Endothelial cell of umbilical vein (primary cell): ENCODE measurements around the gene LTN1. TPM values are rescaled to one million over a fixed set of nuclear protein-coding genes. Genes with fewer than 3 reads are reported as not detected.
A peak's percentile ranks its signal among the peaks of the same experiment; 100 is the strongest.

Experiments
- BruUV-seq: library from RNA; stranded (reverse); fragments of 400-500 nt; replicated peaks from 2 replicates; lab custom pipeline; 2021; lab: Mats Ljungman, UMichigan
- CTCF ChIA-PET: fragments of 300-600, 350-600 bp; sonication (Branson Sonifier 250); formaldehyde crosslinking; loops from one replicate; lab custom pipeline; 2021; ENCODE audit warnings: antibody characterized with exemption, inconsistent platforms; lab: Charles Lee
- POLR2A ChIA-PET: fragments of 300-600, 350-600 bp; sonication (Branson Sonifier 250); formaldehyde crosslinking; loops from one replicate; lab custom pipeline; 2021; ENCODE audit warnings: antibody characterized with exemption, inconsistent platforms; lab: Charles Lee
- DNase-seq: peaks from one replicate; pipeline ENCODE4 v3.0.0-alpha.2; 2011; ENCODE audit warnings: low read depth, low spot score
- FAIRE-seq: peaks from 2 replicates; lab custom pipeline; 2011; peaks lifted over from hg19 to GRCh38; lab: Jason Lieb, UNC
- H2AFZ ChIP-seq: 2 replicates; pipeline ENCODE4 v1.6.0; 2012; ENCODE audit warnings: low read depth, low read length, control low read depth, inconsistent platforms
- H3K27ac ChIP-seq: 2 replicates; pipeline ENCODE4 v1.5.1; 2011; ENCODE audit warnings: low read depth, mild to moderate bottlenecking, control low read depth, low read length, moderate library complexity; ENCODE audit not compliant: insufficient read depth
- H3K27me3 ChIP-seq, 2 experiments: 2 replicates each; pipeline versions ENCODE4 v1.6.0 to v1.6.1; 2011; ENCODE audit warnings: low read length in 2 of 2, mixed read lengths in 1 of 2; ENCODE audit not compliant: control insufficient read depth in 2 of 2, insufficient read depth in 2 of 2
- H3K36me3 ChIP-seq, 2 experiments: 2 replicates in 1 of 2; 3 replicates in 1 of 2; pipeline ENCODE4 v1.5.1; 2011; ENCODE audit warnings: low read length in 2 of 2, mild to moderate bottlenecking in 1 of 2, moderate library complexity in 1 of 2; ENCODE audit not compliant: control insufficient read depth in 2 of 2, insufficient read depth in 2 of 2; ENCODE audit errors: extremely low read depth in 1 of 2
- H3K4me1 ChIP-seq: 3 replicates; pipeline ENCODE4 v1.5.1; 2011; ENCODE audit warnings: mild to moderate bottlenecking, low read length; ENCODE audit not compliant: control insufficient read depth, insufficient read depth; ENCODE audit errors: extremely low read depth
- H3K4me2 ChIP-seq: 2 replicates; pipeline ENCODE4 v1.6.1; 2011; ENCODE audit warnings: low read length, control low read depth, mixed read lengths; ENCODE audit not compliant: insufficient read depth
- H3K4me3 ChIP-seq, 3 experiments: fragments of 200-600 bp in 1 of 3; sonication (generic), shearing (Covaris generic) in 1 of 3; replicated peaks in 1 of 3; 2 replicates each; pipeline ENCODE4 v1.5.1; 2011 to 2016; ENCODE audit warnings: control low read depth in 3 of 3, low read length in 3 of 3, mild to moderate bottlenecking in 2 of 3, inconsistent platforms in 1 of 3, low read depth in 1 of 3, moderate library complexity in 1 of 3; ENCODE audit not compliant: insufficient read depth in 1 of 3
- H3K79me2 ChIP-seq: 2 replicates; pipeline ENCODE4 v1.6.0; 2012; ENCODE audit warnings: low read length, inconsistent platforms; ENCODE audit not compliant: control insufficient read depth, insufficient read depth
- H3K9ac ChIP-seq: replicated peaks from 2 replicates; pipeline ENCODE3; 2011; ENCODE audit warnings: low read length, control low read depth; ENCODE audit not compliant: insufficient read depth; ENCODE audit errors: extremely low read depth
- H3K9me1 ChIP-seq: replicated peaks from 3 replicates; pipeline ENCODE4 v1.6.0; 2011; ENCODE audit warnings: mild to moderate bottlenecking, low read length; ENCODE audit not compliant: control insufficient read depth, insufficient read depth; ENCODE audit errors: extremely low read depth
- H3K9me3 ChIP-seq: replicated peaks from 2 replicates; pipeline ENCODE4 v1.5.1; 2012; ENCODE audit warnings: low read length, inconsistent platforms; ENCODE audit not compliant: control insufficient read depth, insufficient read depth
- H4K20me1 ChIP-seq: replicated peaks from 2 replicates; pipeline ENCODE3; 2011; ENCODE audit warnings: mild to moderate bottlenecking, low read length; ENCODE audit not compliant: control insufficient read depth, insufficient read depth; ENCODE audit errors: extremely low read depth
- FOS ChIP-seq: IDR thresholded peaks from 2 replicates; pipeline ENCODE4 v1.6.1; 2011; ENCODE audit warnings: mild to moderate bottlenecking, low read length, moderate library complexity, borderline replicate concordance; ENCODE audit not compliant: insufficient read depth
- MYC ChIP-seq: IDR thresholded peaks from one replicate; pipeline ENCODE4 v1.6.1; 2011; ENCODE audit warnings: mild to moderate bottlenecking, low read depth, low read length
- POLR2A ChIP-seq: IDR thresholded peaks from 2 replicates; pipeline ENCODE4 v1.6.1; 2012; ENCODE audit warnings: low read depth, mild to moderate bottlenecking, control low read depth, low read length
- POLR2AphosphoS5 ChIP-seq: IDR thresholded peaks from 2 replicates; pipeline ENCODE4 v1.6.1; 2012; ENCODE audit warnings: low read depth, mild to moderate bottlenecking, control low read depth, low read length, moderate library complexity; ENCODE audit not compliant: insufficient read depth
- dilution Hi-C: fragments of 300-500 bp; cut with MboI; formaldehyde crosslinking; loops from one replicate; pipeline ENCODE4 v1.15.0; 2019; ENCODE audit warnings: low sequenced_read_pairs; ENCODE audit not compliant: extremely low pct_ligation_motif_present
- intact Hi-C: fragments of 100-400 bp; cut with micrococcal nuclease; formaldehyde crosslinking; loops from one replicate; pipeline ENCODE4 v1.10.0; 2022
- polyA plus RNA-seq, 4 experiments: library from polyadenylated mRNA; depleted of rRNA in 3 of 4; stranded (reverse) in 3 of 4; unstranded in 1 of 4; fragments of >200 nt; gene quantifications; 2 replicates each; pipeline versions ENCODE4 v1.2.1 to v1.2.3, GENCODE V29; 2011 to 2012; ENCODE audit warnings: missing spikeins in 1 of 4
- total RNA-seq: library from RNA; stranded (reverse); gene quantifications from 2 replicates; pipeline ENCODE4 v1.2.3, GENCODE V29; 2021
- TF ChIP-seq, protein P1 (sequence below), 2 donors: IDR thresholded peaks; 1 replicate in 1 of 2; 2 replicates in 1 of 2; pipeline ENCODE4 v1.5.1; 2011; ENCODE audit warnings: low read length in 2 of 2, mild to moderate bottlenecking in 2 of 2, moderate library complexity in 2 of 2, control low read depth in 1 of 2, inconsistent platforms in 1 of 2, low read depth in 1 of 2; ENCODE audit not compliant: insufficient read depth in 1 of 2; ENCODE audit errors: extremely low read depth in 1 of 2
- TF ChIP-seq, protein P2 (sequence below): IDR thresholded peaks from 2 replicates; pipeline ENCODE4 v1.6.1; 2011; ENCODE audit not compliant: insufficient read depth, insufficient read length

LTN1 gene
- total and polyA plus RNA-seq, 2 donors (not counting 3 experiments of a cell fraction or from before 2014, with no cell fraction given) = 3.8 to 23.0 TPM

DNA sequence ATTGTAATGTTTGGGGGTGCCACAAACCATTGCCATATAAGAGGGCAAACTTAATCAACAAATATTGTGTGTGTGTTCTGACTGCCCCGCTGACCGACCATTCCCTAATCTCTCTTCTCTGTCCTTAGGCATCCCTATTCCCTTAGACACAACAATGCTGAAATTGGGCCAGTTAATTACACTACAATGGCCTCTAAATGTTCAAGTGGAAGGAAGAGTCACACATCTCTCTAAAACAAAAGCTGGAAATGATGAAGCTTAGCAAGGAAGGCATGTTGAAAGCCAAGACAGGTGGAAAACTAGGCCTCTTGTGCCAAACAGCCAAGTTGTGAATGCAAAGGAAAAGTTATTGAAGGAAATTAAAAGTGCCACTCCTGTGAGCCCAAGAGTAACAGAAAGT is 30.2 kb downstream of the LTN1 start:
- intact Hi-C loops = no loop called here
- H3K36me3 ChIP-seq = peaks cover 11 to 19% of the 10 kb centered on the region in 2 experiments
- TF ChIP-seq POLR2A = no peak
- TF ChIP-seq, protein P1, sequence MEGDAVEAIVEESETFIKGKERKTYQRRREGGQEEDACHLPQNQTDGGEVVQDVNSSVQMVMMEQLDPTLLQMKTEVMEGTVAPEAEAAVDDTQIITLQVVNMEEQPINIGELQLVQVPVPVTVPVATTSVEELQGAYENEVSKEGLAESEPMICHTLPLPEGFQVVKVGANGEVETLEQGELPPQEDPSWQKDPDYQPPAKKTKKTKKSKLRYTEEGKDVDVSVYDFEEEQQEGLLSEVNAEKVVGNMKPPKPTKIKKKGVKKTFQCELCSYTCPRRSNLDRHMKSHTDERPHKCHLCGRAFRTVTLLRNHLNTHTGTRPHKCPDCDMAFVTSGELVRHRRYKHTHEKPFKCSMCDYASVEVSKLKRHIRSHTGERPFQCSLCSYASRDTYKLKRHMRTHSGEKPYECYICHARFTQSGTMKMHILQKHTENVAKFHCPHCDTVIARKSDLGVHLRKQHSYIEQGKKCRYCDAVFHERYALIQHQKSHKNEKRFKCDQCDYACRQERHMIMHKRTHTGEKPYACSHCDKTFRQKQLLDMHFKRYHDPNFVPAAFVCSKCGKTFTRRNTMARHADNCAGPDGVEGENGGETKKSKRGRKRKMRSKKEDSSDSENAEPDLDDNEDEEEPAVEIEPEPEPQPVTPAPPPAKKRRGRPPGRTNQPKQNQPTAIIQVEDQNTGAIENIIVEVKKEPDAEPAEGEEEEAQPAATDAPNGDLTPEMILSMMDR (IDR thresholded peaks at IDR 0.05; ENCODE audit: extremely low read depth in 1 of 2, insufficient read depth in 1 of 2, low read depth in 1 of 2, low read length in 2 of 2) = no peak
- no peak for TF ChIP-seq FOS
- TF ChIP-seq, protein P2, sequence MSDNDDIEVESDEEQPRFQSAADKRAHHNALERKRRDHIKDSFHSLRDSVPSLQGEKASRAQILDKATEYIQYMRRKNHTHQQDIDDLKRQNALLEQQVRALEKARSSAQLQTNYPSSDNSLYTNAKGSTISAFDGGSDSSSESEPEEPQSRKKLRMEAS = no peak
- H3K79me2 ChIP-seq = no peaks in the 10 kb centered on the region
- FAIRE-seq (no peak), DNase-seq (peak; percentile 51)
- no peak overlapping the region for H3K27ac ChIP-seq
- no peak overlapping the region for H3K4me2 ChIP-seq
- ChIA-PET POLR2A (interaction anchor here (0.6 kb wide), 1 partner anchor 82 kb away, joined by 3 read pairs; no protein-coding TSS in a partner anchor), CTCF (interaction anchor here (1.3 kb wide), 1 partner anchor 12 kb away, joined by 4 read pairs; no protein-coding TSS in a partner anchor)
- H4K20me1 ChIP-seq = no peaks in the 10 kb centered on the region
- H3K9me3 ChIP-seq = no peaks in the 10 kb centered on the region
- no peak overlapping the region for H3K4me3 ChIP-seq
- no peak overlapping the region for H3K9ac ChIP-seq
- H2AFZ ChIP-seq = no peak overlapping the region
- peaks cover 9% of the 10 kb centered on the region for H3K4me1 ChIP-seq
- no peaks in the 10 kb centered on the region for H3K9me1 ChIP-seq
- BruUV-seq = no TSS peak
- no peaks in the 10 kb centered on the region for H3K27me3 ChIP-seq
- dilution Hi-C loops = no loop called here

DNA sequence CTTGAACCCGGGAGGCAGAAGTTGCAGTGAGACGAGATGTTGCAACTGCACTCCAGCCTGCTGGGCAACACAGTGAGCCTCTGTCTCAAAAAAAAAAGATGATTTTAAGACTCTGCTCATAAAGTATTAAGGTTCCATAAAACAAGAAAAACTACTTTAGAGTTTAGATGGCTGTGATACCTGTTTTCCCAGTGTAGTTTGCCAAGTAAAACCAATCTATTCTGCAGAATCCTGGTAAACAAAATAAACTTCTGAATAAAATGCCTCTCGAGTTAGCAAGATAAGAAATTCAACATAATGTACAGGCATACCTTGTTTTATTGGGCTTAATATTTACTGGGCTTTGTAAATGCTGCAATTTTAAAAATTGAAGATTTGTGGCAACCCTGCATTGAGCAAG is 30.8 kb downstream of the LTN1 start:
- H3K9ac ChIP-seq = no peak overlapping the region
- H3K36me3 ChIP-seq = peaks cover 11 to 19% of the 10 kb centered on the region in 2 experiments
- H4K20me1 ChIP-seq = no peaks in the 10 kb centered on the region
- DNase-seq = no peak
- H3K4me2 ChIP-seq = no peak overlapping the region
- H3K27ac ChIP-seq = no peak overlapping the region
- no peaks in the 10 kb centered on the region for H3K27me3 ChIP-seq
- dilution Hi-C loops (no loop called here), intact Hi-C loops (no loop called here)
- no peaks in the 10 kb centered on the region for H3K79me2 ChIP-seq
- TF ChIP-seq MYC = no peak
- TF ChIP-seq POLR2AphosphoS5 = no peak
- TF ChIP-seq, protein P2 = no peak
- no peak for FAIRE-seq
- no peaks in the 10 kb centered on the region for H3K9me1 ChIP-seq
- no peak overlapping the region for H2AFZ ChIP-seq
- H3K4me3 ChIP-seq = no peak overlapping the region
- peaks cover 9% of the 10 kb centered on the region for H3K4me1 ChIP-seq
- H3K9me3 ChIP-seq = no peaks in the 10 kb centered on the region
- CTCF ChIA-PET = interaction anchor here (1.3 kb wide), 1 partner anchor 12 kb away, joined by 4 read pairs; no protein-coding TSS in a partner anchor
- no TSS peak for BruUV-seq
- POLR2A ChIA-PET = interaction anchor here (0.6 kb wide), 1 partner anchor 13 kb away, joined by 3 read pairs; no protein-coding TSS in a partner anchor
